Glutamatergic neuron (in vitro differentiated cells): ENCODE measurements around the gene VWA8. TPM values are rescaled to one million over a fixed set of nuclear protein-coding genes. Genes with fewer than 3 reads are reported as not detected.
"Not testable (repeated sequence)": the region's sequence is repeated elsewhere in the genome, so short reads cannot be mapped to it uniquely, and the experiment has no call there.

Experiments
- DNase-seq: peaks from one replicate; pipeline ENCODE4 v3.0.0; 2022
- H3K27ac Mint-ChIP-seq: one replicate; pipeline ENCODE4 v1.8.0; 2020; ENCODE audit warnings: mild to moderate bottlenecking, mixed read lengths, inconsistent platforms; ENCODE audit not compliant: unreplicated experiment
- H3K27me3 Mint-ChIP-seq: one replicate; pipeline ENCODE4 v1.8.0; 2020; ENCODE audit warnings: mild to moderate bottlenecking, moderate library complexity, mixed read lengths, inconsistent platforms; ENCODE audit not compliant: unreplicated experiment
- H3K36me3 Mint-ChIP-seq: one replicate; pipeline ENCODE4 v1.8.0; 2020; ENCODE audit warnings: mild to moderate bottlenecking, mixed read lengths, inconsistent platforms; ENCODE audit not compliant: unreplicated experiment
- H3K4me1 Mint-ChIP-seq: one replicate; pipeline ENCODE4 v1.8.0; 2020; ENCODE audit warnings: mild to moderate bottlenecking, low read depth, mixed read lengths, inconsistent platforms; ENCODE audit not compliant: unreplicated experiment
- H3K4me3 Mint-ChIP-seq: one replicate; pipeline ENCODE4 v1.8.0; 2020; ENCODE audit warnings: mild to moderate bottlenecking, mixed read lengths, inconsistent platforms; ENCODE audit not compliant: unreplicated experiment
- H3K9me3 Mint-ChIP-seq: one replicate; pipeline ENCODE4 v1.8.0; 2020; ENCODE audit warnings: mild to moderate bottlenecking, moderate library complexity, mixed read lengths, inconsistent platforms; ENCODE audit not compliant: unreplicated experiment
- total RNA-seq: library from RNA; stranded (reverse); fragmentation: NEBNext Ultra II Directional; extraction: Animal tissue kit (Norgen Biotek cat#: 25700); gene quantifications from one replicate; pipeline ENCODE4 v1.2.1, GENCODE V29; 2021; ENCODE audit not compliant: unreplicated experiment
- TF ChIP-seq, protein P1 (sequence below): fragments of 200-600 bp; sonication (generic); IDR thresholded peaks from one replicate; pipeline ENCODE4 v1.5.0; 2021; ENCODE audit not compliant: partially characterized antibody, unreplicated experiment

Gene VWA8
- total RNA-seq, 1 donor from 2014 or later: 16.4 TPM

GRCh38 chr13:41651413-41652058 lies 309.4 kb downstream of the VWA8 start:
- H3K27me3 Mint-ChIP-seq: no peaks in the 10 kb centered on the region
- no peaks in the 10 kb centered on the region for H3K4me1 Mint-ChIP-seq
- no peaks in the 10 kb centered on the region for H3K36me3 Mint-ChIP-seq
- H3K4me3 Mint-ChIP-seq: no peak overlapping the region
- no peak overlapping the region for H3K27ac Mint-ChIP-seq
- H3K9me3 Mint-ChIP-seq: no peaks in the 10 kb centered on the region
- no peak for DNase-seq
- TF ChIP-seq, protein P1, sequence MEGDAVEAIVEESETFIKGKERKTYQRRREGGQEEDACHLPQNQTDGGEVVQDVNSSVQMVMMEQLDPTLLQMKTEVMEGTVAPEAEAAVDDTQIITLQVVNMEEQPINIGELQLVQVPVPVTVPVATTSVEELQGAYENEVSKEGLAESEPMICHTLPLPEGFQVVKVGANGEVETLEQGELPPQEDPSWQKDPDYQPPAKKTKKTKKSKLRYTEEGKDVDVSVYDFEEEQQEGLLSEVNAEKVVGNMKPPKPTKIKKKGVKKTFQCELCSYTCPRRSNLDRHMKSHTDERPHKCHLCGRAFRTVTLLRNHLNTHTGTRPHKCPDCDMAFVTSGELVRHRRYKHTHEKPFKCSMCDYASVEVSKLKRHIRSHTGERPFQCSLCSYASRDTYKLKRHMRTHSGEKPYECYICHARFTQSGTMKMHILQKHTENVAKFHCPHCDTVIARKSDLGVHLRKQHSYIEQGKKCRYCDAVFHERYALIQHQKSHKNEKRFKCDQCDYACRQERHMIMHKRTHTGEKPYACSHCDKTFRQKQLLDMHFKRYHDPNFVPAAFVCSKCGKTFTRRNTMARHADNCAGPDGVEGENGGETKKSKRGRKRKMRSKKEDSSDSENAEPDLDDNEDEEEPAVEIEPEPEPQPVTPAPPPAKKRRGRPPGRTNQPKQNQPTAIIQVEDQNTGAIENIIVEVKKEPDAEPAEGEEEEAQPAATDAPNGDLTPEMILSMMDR: no peak

DNA sequence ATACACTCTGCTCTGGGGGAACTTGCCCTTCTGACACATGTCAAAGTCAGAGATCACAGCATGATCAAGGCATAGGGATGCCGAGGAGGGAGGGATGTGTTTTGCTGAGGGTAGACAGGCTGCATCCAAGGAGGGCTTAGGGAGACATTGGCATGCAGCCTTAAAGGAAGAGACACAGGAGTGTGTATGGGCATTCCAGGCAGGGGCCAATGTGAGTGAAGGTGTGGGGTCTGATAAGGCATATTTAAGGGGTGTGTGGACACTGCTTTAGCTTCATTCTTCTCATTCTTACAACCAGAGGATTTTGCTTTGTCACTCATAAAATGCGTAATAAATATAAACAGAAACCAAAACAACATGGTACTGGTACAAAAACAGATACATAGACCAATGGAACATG lies 310.2 kb downstream of the VWA8 start:
- Mint-ChIP-seq H3K27me3 (no peaks in the 10 kb centered on the region), H3K4me3 (no peak overlapping the region), H3K27ac (no peak overlapping the region), H3K36me3 (no peaks in the 10 kb centered on the region), H3K9me3 (no peaks in the 10 kb centered on the region), H3K4me1 (no peaks in the 10 kb centered on the region)
- DNase-seq: no peak
- TF ChIP-seq, protein P1: no peak

GRCh38 chr13:41649659-41650058 lies 311.2 kb downstream of the VWA8 start:
- no peak overlapping the region for H3K27ac Mint-ChIP-seq
- TF ChIP-seq, protein P1: no peak
- H3K4me3 Mint-ChIP-seq: no peak overlapping the region
- no peak for DNase-seq
- H3K9me3 Mint-ChIP-seq: no peaks in the 10 kb centered on the region
- no peaks in the 10 kb centered on the region for H3K4me1 Mint-ChIP-seq
- H3K36me3 Mint-ChIP-seq: no peaks in the 10 kb centered on the region
- no peaks in the 10 kb centered on the region for H3K27me3 Mint-ChIP-seq

GRCh38 chr13:41648314-41648935 lies 312.5 kb downstream of the VWA8 start:
- no peaks in the 10 kb centered on the region for H3K36me3 Mint-ChIP-seq
- TF ChIP-seq, protein P1: no peak
- no peak overlapping the region for H3K4me3 Mint-ChIP-seq
- no peak for DNase-seq
- H3K4me1 Mint-ChIP-seq: no peaks in the 10 kb centered on the region
- H3K9me3 Mint-ChIP-seq: no peaks in the 10 kb centered on the region
- H3K27me3 Mint-ChIP-seq: no peaks in the 10 kb centered on the region
- H3K27ac Mint-ChIP-seq: no peak overlapping the region

GRCh38 chr13:41647699-41648313 lies 313.1 kb downstream of the VWA8 start:
- H3K27me3 Mint-ChIP-seq, H3K4me3 Mint-ChIP-seq, H3K27ac Mint-ChIP-seq, H3K9me3 Mint-ChIP-seq, DNase-seq, H3K4me1 Mint-ChIP-seq, H3K36me3 Mint-ChIP-seq: not testable (repeated sequence)
